ENCODE measurements around the gene ATG13.

DNA sequence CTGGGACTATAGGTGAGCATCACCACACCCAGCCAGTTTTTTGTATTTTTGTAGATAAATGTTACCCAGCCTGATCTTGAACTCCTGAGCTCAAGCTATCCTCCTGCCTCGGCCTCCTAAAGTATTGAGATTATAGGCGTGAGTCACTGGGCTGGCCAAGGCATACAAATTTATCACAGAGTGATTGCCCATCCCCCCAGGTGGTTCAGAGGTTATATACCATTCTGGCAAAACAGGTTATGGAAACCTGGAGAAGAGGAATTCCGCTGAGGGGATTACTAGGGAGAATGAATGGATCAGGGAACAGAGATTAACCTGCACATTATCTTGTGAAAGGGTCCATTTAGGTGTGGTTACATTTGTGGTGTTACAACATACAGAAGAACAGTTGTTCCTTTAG, 8.1 kb downstream of the ATG13 start:
- TF ChIP-seq POLR2A (IDR thresholded peaks at IDR 0.05; ENCODE audit: low read depth, low read length) (no peak), CTCF (conservative IDR thresholded peaks at IDR 0.05; ENCODE audit: low read depth, low read length) (no peak)

Measured in IMR-90 (cell line).